ENCODE measurements around the gene CMTR1. TPM values are rescaled to one million over a fixed set of nuclear protein-coding genes. Genes with fewer than 3 reads are reported as not detected.

Gene CMTR1, protein sequence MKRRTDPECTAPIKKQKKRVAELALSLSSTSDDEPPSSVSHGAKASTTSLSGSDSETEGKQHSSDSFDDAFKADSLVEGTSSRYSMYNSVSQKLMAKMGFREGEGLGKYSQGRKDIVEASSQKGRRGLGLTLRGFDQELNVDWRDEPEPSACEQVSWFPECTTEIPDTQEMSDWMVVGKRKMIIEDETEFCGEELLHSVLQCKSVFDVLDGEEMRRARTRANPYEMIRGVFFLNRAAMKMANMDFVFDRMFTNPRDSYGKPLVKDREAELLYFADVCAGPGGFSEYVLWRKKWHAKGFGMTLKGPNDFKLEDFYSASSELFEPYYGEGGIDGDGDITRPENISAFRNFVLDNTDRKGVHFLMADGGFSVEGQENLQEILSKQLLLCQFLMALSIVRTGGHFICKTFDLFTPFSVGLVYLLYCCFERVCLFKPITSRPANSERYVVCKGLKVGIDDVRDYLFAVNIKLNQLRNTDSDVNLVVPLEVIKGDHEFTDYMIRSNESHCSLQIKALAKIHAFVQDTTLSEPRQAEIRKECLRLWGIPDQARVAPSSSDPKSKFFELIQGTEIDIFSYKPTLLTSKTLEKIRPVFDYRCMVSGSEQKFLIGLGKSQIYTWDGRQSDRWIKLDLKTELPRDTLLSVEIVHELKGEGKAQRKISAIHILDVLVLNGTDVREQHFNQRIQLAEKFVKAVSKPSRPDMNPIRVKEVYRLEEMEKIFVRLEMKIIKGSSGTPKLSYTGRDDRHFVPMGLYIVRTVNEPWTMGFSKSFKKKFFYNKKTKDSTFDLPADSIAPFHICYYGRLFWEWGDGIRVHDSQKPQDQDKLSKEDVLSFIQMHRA
- 10 to 100 TPM; 22.6 to 37.0 (median 33.5) TPM for total RNA-seq
- polyA plus RNA-seq: 10 to 100 TPM; 13.1 to 19.7 TPM
- long read RNA-seq, donor 1, full-length matches to known transcripts: 3 of 21 reads
- long read RNA-seq, donor 1, partial matches to known transcripts: 10 of 21 reads
- long read RNA-seq, donor 1, other reads (novel, unspliced or antisense): 8 of 21 reads
- long read RNA-seq, donor 2, full-length matches to known transcripts: 7 of 20 reads
- long read RNA-seq, donor 2, partial matches to known transcripts: 4 of 20 reads
- long read RNA-seq, donor 2, other reads (novel, unspliced or antisense): 9 of 20 reads
- long read RNA-seq, donor 3, full-length matches to known transcripts: 7 of 22 reads
- long read RNA-seq, donor 3, partial matches to known transcripts: 3 of 22 reads
- long read RNA-seq, donor 3, other reads (novel, unspliced or antisense): 12 of 22 reads

GRCh38 chr6:37432916-37433656 lies at the start of gene CMTR1:
Gene CMTR1 (plus strand): TSS chr6:37433221. CDS start chr6:37435630, 2,409 bp downstream.
- H3K4me1 ChIP-seq: peaks cover 0 to 28% (median 17%) of the 10 kb centered on the region in 9 donors
- no peaks in the 10 kb centered on the region for H3K9me3 ChIP-seq
- intact Hi-C loops (cut with DNase I): no loop called here
- TF ChIP-seq, protein P1, sequence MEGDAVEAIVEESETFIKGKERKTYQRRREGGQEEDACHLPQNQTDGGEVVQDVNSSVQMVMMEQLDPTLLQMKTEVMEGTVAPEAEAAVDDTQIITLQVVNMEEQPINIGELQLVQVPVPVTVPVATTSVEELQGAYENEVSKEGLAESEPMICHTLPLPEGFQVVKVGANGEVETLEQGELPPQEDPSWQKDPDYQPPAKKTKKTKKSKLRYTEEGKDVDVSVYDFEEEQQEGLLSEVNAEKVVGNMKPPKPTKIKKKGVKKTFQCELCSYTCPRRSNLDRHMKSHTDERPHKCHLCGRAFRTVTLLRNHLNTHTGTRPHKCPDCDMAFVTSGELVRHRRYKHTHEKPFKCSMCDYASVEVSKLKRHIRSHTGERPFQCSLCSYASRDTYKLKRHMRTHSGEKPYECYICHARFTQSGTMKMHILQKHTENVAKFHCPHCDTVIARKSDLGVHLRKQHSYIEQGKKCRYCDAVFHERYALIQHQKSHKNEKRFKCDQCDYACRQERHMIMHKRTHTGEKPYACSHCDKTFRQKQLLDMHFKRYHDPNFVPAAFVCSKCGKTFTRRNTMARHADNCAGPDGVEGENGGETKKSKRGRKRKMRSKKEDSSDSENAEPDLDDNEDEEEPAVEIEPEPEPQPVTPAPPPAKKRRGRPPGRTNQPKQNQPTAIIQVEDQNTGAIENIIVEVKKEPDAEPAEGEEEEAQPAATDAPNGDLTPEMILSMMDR (IDR thresholded peaks at IDR 0.05): no peak
- DNase-seq (peak; percentile 95 to 97), ATAC-seq (peak; percentile 99 to 100 (median 100))
- peak within 1 kb of the TSS; percentile 70 to 99 (median 92) for H3K4me3 ChIP-seq
- peak within 1 kb of the TSS; percentile 76 to 98 (median 94) for H3K27ac ChIP-seq
- peaks cover 0 to 30% (median 23%) of the 10 kb centered on the region in 9 donors for H3K36me3 ChIP-seq
- peaks cover 0 to 6% (median 0%) of the 10 kb centered on the region in 7 donors for H3K27me3 ChIP-seq
- 0% methylated on average over 47 to 61 of the region's 61 CpGs for WGBS, 2 donors

- Histone ChIP-seq H3K4me1 (no peaks in the 10 kb centered on the region), H3K27me3 (no peaks in the 10 kb centered on the region), H3K36me3 (peaks cover 0 to 92% (median 9%) of the 10 kb centered on the region in 9 donors), H3K27ac (no peak overlapping the region), H3K9me3 (no peaks in the 10 kb centered on the region), H3K4me3 (no peak overlapping the region)
- ATAC-seq: no peak
- TF ChIP-seq, protein P1 (IDR thresholded peaks at IDR 0.05): no peak
- intact Hi-C loops (cut with DNase I): loop anchor here in 3 of 10 donors (10.0 kb wide), 1 partner anchor 176 kb away; no protein-coding TSS in a partner anchor
- no peak for DNase-seq
Measured at GRCh38 chr6:37388578-37388977, 44.4 kb upstream of the CMTR1 start.

GRCh38 chr6:37389857-37390256 lies 43.2 kb upstream of the CMTR1 start:
- Histone ChIP-seq H3K4me1 (no peaks in the 10 kb centered on the region), H3K36me3 (peaks cover 0 to 86% (median 9%) of the 10 kb centered on the region in 9 donors), H3K4me3 (no peak overlapping the region), H3K9me3 (no peaks in the 10 kb centered on the region), H3K27ac (no peak overlapping the region), H3K27me3 (no peaks in the 10 kb centered on the region)
- TF ChIP-seq, protein P1 (IDR thresholded peaks at IDR 0.05): no peak
- DNase-seq (no peak), ATAC-seq (no peak)
- WGBS, 2 donors: 94 to 99% methylated on average over 3 of the region's 3 CpGs
- intact Hi-C loops (cut with DNase I): loop anchor here in 3 of 10 donors (10.0 kb wide), 1 partner anchor 175 kb away; no protein-coding TSS in a partner anchor

All from heart right ventricle (tissue), 16 donors.